ENCODE results near the gene UBAP2.
"Not testable (repeated sequence)": the region's sequence is repeated elsewhere in the genome, so short reads cannot be mapped to it uniquely, and the experiment has no call there.

Gene UBAP2

GRCh38 chr9:33964086-33964768, 84.5 kb downstream of the UBAP2 start:
- DNase-seq (ENCODE audit: low spot score) = no peak

GRCh38 chr9:33962468-33962867, 86.2 kb downstream of the UBAP2 start:
- not testable (repeated sequence) for DNase-seq (ENCODE audit: low spot score)

GRCh38 chr9:33959725-33960124, 89.0 kb downstream of the UBAP2 start:
- no peak for DNase-seq (ENCODE audit: low spot score)

- no peak for DNase-seq (ENCODE audit: low spot score)
Observed at GRCh38 chr9:33956544-33956943, 92.1 kb downstream of the UBAP2 start.

GRCh38 chr9:33952066-33952465, 96.6 kb downstream of the UBAP2 start:
- no peak for DNase-seq (ENCODE audit: low spot score)

GRCh38 chr9:33950371-33950770, 98.3 kb downstream of the UBAP2 start:
- no peak for DNase-seq (ENCODE audit: low spot score)

GRCh38 chr9:33946779-33947535, 101.7 kb downstream of the UBAP2 start:
- DNase-seq (ENCODE audit: low spot score) = no peak

- DNase-seq (ENCODE audit: low spot score) = no peak
Observed at GRCh38 chr9:33943389-33943788, 105.3 kb downstream of the UBAP2 start.

GRCh38 chr9:33942471-33943083, 106.1 kb downstream of the UBAP2 start:
- no peak for DNase-seq (ENCODE audit: low spot score)

GRCh38 chr9:33939924-33940874, 108.5 kb downstream of the UBAP2 start:
- DNase-seq (ENCODE audit: low spot score) = no peak

GRCh38 chr9:33934188-33934878, 114.4 kb downstream of the UBAP2 start:
- DNase-seq (ENCODE audit: low spot score) = no peak

- no peak for DNase-seq (ENCODE audit: low spot score)
Observed at GRCh38 chr9:33932078-33932807, 116.4 kb downstream of the UBAP2 start.

GRCh38 chr9:33931326-33931725, 117.4 kb downstream of the UBAP2 start:
- no peak for DNase-seq (ENCODE audit: low spot score)

- DNase-seq (ENCODE audit: low spot score) = no peak
Observed at GRCh38 chr9:33927694-33928093, 121.0 kb downstream of the UBAP2 start.

GRCh38 chr9:33926746-33927485, 121.8 kb downstream of the UBAP2 start:
- DNase-seq (ENCODE audit: low spot score) = no peak

GRCh38 chr9:33924978-33925797, 123.5 kb downstream of the UBAP2 start:
- DNase-seq (ENCODE audit: low spot score) = peak; percentile 73

GRCh38 chr9:33923998-33924701, 124.5 kb downstream of the UBAP2 start:
- no peak for DNase-seq (ENCODE audit: low spot score)

- no peak for DNase-seq (ENCODE audit: low spot score)
Observed at GRCh38 chr9:33923079-33923478, 125.6 kb downstream of the UBAP2 start.
